ENCODE data around the gene LSAMP. TPM values are rescaled to one million over a fixed set of nuclear protein-coding genes. Genes with fewer than 3 reads are reported as not detected.

The LSAMP gene
- total RNA-seq, 1 donor from 2014 or later, result 24.6 TPM

DNA sequence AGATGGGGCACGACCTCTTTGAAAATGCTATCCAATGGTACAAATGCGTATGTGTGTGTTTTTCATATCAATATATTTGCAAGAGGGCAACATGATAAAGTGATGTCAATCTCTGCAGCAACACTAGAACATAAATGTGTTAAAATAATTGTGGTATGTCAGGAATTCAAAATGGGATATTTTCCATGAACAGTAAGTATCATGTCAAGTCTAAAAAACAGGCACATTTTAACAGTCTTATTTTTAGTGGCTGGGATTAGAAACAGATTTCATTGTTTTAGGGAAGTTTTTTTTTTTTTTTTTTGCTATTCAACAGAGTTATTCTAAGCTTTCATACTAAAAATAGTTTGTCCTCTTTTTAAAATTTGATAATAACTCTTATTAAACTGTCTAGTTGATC lies 612.2 kb downstream of the LSAMP start:
- Histone ChIP-seq H3K4me3 (no peak overlapping the region), H3K27me3 (no peaks in the 10 kb centered on the region), H3K4me1 (no peaks in the 10 kb centered on the region), H3K9me3 (no peaks in the 10 kb centered on the region), H3K36me3 (no peaks in the 10 kb centered on the region), H3K27ac (no peak overlapping the region)
- DNase-seq, result no peak
- TF ChIP-seq, protein P1, sequence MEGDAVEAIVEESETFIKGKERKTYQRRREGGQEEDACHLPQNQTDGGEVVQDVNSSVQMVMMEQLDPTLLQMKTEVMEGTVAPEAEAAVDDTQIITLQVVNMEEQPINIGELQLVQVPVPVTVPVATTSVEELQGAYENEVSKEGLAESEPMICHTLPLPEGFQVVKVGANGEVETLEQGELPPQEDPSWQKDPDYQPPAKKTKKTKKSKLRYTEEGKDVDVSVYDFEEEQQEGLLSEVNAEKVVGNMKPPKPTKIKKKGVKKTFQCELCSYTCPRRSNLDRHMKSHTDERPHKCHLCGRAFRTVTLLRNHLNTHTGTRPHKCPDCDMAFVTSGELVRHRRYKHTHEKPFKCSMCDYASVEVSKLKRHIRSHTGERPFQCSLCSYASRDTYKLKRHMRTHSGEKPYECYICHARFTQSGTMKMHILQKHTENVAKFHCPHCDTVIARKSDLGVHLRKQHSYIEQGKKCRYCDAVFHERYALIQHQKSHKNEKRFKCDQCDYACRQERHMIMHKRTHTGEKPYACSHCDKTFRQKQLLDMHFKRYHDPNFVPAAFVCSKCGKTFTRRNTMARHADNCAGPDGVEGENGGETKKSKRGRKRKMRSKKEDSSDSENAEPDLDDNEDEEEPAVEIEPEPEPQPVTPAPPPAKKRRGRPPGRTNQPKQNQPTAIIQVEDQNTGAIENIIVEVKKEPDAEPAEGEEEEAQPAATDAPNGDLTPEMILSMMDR (IDR thresholded peaks at IDR 0.05), result no peak
- no peak for ATAC-seq
- intact Hi-C loops (cut with DNase I), result no loop called here

DNA sequence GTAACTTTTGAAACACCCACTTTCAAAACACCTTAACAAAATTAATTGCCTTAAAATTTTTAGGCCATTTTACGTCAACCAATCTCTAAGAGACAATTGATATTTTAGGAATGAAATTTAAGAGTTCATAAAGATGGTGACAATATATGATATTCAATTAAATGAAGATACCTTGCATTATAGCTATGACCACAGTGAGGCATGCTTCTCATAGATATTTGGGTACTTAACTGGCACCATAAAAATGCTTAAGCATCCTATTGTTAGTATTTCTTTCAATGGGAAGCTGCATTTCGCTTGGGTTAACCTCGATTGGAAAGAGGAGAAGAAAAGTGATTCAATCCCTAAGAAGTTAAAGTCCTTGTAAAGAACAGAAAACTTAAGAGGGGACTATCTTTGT lies 613.0 kb downstream of the LSAMP start:
- Histone ChIP-seq H3K4me3 (no peak overlapping the region), H3K27ac (no peak overlapping the region), H3K9me3 (no peaks in the 10 kb centered on the region), H3K4me1 (no peaks in the 10 kb centered on the region), H3K36me3 (no peaks in the 10 kb centered on the region), H3K27me3 (no peaks in the 10 kb centered on the region)
- intact Hi-C loops (cut with DNase I), result no loop called here
- TF ChIP-seq, protein P1 (IDR thresholded peaks at IDR 0.05), result no peak
- DNase-seq, result no peak
- no peak for ATAC-seq

DNA sequence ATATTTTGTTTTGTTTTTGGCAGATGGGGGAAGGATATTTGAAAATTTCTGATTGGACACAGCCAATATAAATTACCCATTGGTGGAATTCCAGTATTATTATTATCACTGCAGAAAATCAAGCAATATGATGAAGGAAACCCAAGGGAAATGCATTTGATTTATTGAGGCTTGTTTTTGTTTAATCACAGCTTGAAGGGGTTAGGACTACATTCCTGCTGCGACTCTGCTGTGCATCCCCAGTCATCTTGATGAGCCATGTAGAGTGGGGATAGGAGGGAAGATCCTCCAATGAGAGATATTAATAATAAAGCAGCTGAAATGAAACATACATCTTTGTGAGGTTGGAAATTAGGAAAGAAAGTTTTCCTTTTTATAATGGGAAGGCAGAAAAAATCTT lies 613.4 kb downstream of the LSAMP start:
- ATAC-seq, result no peak
- TF ChIP-seq, protein P1 (IDR thresholded peaks at IDR 0.05), result no peak
- Histone ChIP-seq H3K4me1 (no peaks in the 10 kb centered on the region), H3K9me3 (no peaks in the 10 kb centered on the region), H3K36me3 (no peaks in the 10 kb centered on the region), H3K4me3 (no peak overlapping the region), H3K27ac (no peak overlapping the region), H3K27me3 (no peaks in the 10 kb centered on the region)
- intact Hi-C loops (cut with DNase I), result no loop called here
- DNase-seq, result no peak

DNA sequence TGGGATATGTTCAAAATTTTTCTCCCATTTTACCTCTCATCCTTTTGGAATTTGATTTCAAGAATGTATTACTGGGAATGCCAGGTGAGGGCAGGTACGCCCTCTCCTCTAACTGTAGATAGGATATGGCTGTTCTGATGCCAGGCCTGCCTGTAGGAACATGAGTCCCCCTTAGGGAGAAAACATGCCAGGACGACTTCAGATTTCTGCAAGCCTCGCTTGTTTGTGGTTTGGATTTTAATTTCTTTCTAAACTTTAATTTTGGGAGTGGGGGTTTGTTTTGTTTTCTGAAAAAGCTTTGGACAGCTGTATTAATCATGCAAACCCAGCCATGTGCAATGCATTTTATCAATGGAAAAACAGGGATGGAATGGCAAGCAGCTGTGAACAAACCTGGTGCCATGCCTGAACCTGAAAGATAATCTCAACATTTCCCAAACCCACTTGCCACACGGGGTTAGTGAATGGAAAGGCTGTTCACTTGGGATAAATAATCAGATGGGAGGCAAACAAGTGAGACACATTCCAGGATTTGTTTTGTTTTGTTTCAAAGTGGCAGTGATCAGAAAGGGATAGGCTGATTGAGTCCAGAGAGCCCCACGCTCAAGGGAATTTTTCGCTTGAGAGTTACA lies 614.4 kb downstream of the LSAMP start:
- no peak overlapping the region for H3K4me3 ChIP-seq
- H3K9me3 ChIP-seq, result no peaks in the 10 kb centered on the region
- no peak overlapping the region for H3K27ac ChIP-seq
- intact Hi-C loops (cut with DNase I), result no loop called here
- TF ChIP-seq, protein P1 (IDR thresholded peaks at IDR 0.05), result no peak
- H3K4me1 ChIP-seq, result no peaks in the 10 kb centered on the region
- DNase-seq (no peak), ATAC-seq (no peak)
- no peaks in the 10 kb centered on the region for H3K27me3 ChIP-seq
- no peaks in the 10 kb centered on the region for H3K36me3 ChIP-seq

DNA sequence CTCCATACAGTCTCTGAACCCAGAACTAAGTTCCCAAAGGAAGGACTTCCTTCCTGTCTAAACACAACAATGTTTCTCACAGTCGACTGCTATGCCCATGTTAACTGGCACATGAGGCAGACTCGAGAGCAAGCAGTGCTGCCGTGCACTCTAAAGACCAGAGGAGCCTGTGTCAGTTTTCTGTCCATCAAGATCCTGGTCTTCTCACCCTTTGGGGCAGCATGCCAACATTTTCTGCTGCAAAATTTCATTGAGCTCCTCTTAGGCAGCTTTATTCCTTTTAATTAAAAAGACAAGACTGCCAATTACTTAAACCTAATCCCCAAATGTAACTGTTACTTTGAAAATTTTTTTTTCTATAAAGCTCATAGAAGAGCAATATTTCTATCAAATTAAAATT lies 616.9 kb downstream of the LSAMP start:
- DNase-seq, result no peak
- no peaks in the 10 kb centered on the region for H3K36me3 ChIP-seq
- TF ChIP-seq, protein P1 (IDR thresholded peaks at IDR 0.05), result no peak
- ATAC-seq, result no peak
- no peak overlapping the region for H3K27ac ChIP-seq
- no peaks in the 10 kb centered on the region for H3K9me3 ChIP-seq
- intact Hi-C loops (cut with DNase I), result no loop called here
- no peaks in the 10 kb centered on the region for H3K4me1 ChIP-seq
- no peaks in the 10 kb centered on the region for H3K27me3 ChIP-seq
- no peak overlapping the region for H3K4me3 ChIP-seq

DNA sequence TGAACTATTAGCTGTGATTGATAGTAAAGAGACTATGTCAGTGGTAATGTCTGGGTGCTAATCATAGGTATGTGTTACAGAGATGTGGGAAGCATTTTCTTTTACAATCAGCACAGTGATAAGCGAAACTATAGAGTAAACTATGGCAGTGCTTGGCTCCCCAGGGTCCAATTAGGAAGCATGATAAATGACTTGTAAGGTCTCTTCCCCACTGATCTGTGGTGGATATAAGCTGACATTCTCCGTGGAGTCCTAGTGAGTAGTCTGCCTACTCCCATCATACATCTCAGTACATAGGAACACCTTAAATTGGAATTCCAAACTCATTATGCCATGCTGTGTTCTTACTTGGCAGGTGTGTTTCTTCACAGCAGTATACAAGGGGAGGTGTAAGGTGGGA lies 617.8 kb downstream of the LSAMP start:
- DNase-seq (no peak), ATAC-seq (no peak)
- no peak overlapping the region for H3K27ac ChIP-seq
- H3K9me3 ChIP-seq, result no peaks in the 10 kb centered on the region
- no peaks in the 10 kb centered on the region for H3K4me1 ChIP-seq
- H3K4me3 ChIP-seq, result no peak overlapping the region
- H3K36me3 ChIP-seq, result no peaks in the 10 kb centered on the region
- TF ChIP-seq, protein P1 (IDR thresholded peaks at IDR 0.05), result no peak
- intact Hi-C loops (cut with DNase I), result no loop called here
- H3K27me3 ChIP-seq, result no peaks in the 10 kb centered on the region

Data from upper lobe of right lung (tissue), 1 donor.